DMS79 (cell line): ENCODE results near the gene MOV10L1.
A peak's percentile ranks its signal among the peaks of the same experiment; 100 is the strongest.

Experiments used
- DNase-seq: peaks from one replicate; lab custom pipeline; 2025; lab: John Stamatoyannopoulos, UW

The MOV10L1 gene

DNA sequence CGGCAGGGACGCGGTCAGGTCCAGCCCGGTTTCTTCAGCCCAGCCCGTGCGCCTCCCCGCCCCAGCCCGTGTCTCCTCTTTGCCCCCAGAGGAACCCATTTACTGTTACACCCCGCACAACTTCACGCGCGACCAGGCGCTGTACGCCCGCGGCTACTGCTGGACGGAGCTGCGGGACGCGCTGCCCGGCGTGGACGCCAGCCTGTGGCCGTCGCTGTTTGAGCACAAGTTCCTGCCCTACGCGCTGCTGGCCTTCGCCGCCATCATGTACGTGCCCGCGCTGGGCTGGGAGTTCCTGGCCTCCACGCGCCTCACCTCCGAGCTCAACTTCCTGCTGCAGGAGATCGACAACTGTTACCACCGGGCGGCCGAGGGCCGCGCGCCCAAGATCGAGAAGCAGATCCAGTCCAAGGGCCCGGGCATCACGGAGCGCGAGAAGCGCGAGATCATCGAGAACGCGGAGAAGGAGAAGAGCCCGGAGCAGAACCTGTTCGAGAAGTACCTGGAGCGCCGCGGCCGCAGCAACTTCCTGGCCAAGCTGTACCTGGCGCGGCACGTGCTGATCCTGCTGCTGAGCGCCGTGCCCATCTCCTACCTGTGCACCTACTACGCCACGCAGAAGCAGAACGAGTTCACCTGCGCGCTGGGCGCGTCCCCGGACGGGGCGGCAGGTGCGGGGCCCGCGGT lies 87.2 kb downstream of the MOV10L1 start:
- no peak for DNase-seq

DNA sequence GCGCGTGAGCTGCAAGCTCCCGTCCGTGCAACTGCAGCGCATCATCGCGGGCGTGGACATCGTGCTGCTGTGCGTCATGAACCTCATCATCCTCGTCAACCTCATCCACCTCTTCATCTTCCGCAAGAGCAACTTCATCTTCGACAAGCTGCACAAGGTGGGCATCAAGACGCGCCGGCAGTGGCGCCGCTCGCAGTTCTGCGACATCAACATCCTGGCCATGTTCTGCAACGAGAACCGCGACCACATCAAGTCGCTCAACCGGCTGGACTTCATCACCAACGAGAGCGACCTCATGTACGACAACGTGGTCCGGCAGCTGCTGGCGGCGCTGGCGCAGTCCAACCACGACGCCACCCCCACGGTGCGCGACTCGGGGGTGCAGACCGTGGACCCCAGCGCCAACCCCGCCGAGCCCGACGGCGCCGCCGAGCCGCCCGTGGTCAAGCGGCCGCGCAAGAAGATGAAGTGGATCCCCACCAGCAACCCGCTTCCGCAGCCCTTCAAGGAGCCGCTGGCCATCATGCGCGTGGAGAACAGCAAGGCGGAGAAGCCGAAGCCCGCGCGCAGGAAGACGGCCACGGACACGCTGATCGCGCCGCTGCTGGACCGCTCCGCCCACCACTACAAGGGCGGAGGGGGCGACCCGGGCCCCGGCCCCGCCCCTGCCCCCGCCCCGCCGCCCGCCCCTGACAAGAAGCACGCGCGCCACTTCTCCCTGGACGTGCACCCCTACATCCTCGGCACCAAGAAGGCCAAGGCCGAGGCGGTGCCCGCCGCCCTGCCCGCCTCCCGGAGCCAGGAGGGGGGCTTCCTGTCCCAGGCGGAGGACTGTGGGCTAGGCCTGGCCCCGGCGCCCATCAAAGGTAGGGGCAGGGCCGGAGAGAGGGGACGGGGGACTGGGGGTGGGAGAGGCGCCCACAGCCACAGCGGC lies 88.0 kb downstream of the MOV10L1 start:
- DNase-seq = no peak

DNA sequence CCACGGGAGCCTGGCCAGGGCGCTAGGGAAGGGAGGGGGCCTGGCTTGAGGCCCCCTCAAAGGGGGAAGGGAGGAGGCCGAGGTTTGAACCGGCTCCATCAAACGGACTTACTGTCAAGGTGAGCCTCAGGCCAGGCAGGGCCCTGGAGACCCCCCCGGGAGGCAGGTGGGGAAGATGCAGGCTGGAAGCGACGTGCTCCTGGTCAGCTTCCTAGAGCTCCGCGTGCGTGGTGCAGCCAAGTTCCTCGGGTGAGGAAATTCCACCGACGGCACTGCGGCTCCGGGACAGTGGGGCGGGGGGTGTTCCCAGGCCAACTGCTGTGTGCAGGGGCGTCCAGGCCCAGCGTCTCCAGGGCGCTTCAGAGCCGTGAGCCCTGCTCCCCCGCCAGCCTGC lies 88.7 kb downstream of the MOV10L1 start:
- DNase-seq = no peak

DNA sequence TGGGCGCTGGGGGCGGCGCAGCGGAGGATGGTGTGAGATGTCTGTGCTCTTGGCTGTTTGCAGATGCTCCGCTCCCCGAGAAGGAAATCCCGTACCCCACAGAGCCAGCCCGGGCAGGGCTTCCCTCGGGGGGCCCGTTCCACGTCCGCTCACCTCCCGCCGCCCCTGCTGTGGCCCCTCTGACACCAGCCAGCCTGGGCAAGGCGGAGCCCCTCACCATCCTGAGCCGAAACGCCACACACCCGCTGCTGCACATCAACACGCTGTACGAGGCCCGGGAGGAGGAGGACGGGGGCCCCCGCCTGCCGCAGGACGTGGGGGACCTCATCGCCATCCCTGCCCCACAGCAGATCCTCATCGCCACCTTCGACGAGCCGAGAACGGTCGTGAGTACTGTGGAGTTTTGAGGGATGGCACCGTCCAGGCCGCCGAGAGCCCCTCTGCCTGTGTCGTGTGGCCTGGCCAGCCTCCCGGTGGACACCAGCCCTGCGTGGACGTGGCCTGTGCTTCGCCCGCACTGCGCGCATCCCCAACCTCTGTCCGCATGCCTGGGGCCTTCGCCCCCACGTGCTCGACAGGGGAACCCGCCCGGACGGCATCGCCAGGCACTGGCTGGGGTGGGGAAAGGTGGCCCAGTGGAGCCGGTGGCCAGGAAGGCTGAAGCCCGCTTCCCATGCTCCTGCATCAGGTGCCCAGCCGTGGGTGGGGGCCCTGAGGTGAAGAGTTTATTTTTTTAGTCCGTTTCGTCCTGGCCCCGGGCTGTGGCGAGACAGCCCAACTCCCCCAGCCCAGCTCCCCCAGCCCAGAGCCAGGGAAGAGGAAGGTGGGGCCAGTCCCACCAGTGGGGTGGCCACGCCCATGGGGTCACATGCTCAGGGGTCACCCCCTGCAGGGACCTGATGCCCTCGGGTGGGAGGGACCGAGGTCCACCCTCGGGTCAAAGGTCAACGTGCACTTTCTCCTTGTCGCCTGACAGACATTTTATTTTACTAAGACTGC lies 89.4 kb downstream of the MOV10L1 start:
- no peak for DNase-seq

DNA sequence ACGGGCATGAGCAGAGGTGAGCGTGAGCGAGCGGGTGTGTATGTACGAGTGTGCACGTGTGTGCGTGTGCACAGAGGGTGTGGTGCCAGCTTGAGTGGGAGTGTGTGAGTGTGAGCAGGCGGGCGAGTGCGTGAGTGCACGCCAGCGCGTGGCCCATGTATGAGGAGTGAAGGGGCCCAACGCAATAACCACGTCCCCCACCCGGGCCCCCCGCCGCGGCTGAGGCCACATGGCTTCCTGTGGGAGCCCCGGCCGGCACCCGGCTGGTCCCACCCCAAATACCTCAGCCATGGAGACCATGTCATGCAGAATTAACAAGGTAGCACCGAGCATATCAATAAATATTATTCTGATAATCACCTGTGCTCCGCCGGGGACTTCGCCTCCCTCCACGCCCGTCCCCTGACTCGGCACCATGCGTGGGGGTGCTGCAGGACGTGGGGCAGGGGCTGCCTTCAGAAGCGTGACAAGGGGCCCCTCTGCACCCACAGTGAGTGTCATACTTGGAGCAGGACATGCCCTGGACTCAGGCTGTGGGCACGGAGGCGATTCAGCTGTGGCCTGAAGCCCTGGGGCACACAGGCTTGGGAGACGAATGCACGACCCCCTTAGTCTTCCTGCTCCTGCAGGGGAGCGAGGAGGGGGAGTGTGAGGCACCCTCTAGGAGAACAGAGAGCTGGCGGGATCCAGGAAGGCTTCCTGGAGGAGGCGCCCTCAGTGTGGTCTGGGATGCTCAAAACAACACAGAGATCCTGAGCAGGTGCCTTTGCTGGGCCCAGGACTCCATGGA lies 90.3 kb downstream of the MOV10L1 start:
- no peak for DNase-seq

DNA sequence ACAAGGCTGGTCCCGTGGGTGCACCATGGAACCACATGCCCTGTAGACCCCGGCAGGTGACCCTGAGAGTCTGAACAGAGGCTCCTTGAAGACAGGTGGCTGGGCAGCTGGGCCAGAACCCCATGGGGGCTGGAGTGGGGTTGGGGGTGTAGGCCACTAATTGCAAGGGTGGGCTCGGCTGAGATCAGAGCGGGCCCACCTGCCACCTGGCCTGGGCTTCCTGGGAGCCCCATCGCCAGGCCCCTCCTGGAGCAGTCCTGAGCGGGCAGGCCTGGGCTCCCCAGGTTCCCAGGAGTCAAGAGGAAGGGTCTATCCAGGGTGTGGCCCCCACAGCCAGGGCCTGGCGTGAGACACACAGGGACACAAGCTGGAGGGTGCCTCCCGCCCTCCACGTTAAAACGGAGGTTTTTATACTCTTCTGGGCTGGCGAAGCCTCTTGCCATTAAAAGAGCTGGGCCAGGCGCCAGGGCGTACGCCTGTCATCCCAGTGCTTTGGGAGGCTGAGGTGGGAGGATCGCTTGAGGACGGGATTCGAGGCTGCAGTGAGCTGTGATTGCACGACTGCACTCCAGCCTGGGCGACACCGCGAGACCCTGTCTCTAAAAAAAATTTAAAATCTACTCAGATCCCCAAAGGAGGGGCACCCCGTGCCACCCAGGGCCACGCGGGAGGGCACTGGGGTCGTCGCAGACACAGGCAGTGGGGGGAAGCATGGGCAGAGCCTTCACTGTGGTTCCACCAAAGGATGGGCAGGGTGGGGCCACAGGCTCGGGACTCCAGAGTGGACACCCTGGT lies 91.1 kb downstream of the MOV10L1 start:
- no peak for DNase-seq

DNA sequence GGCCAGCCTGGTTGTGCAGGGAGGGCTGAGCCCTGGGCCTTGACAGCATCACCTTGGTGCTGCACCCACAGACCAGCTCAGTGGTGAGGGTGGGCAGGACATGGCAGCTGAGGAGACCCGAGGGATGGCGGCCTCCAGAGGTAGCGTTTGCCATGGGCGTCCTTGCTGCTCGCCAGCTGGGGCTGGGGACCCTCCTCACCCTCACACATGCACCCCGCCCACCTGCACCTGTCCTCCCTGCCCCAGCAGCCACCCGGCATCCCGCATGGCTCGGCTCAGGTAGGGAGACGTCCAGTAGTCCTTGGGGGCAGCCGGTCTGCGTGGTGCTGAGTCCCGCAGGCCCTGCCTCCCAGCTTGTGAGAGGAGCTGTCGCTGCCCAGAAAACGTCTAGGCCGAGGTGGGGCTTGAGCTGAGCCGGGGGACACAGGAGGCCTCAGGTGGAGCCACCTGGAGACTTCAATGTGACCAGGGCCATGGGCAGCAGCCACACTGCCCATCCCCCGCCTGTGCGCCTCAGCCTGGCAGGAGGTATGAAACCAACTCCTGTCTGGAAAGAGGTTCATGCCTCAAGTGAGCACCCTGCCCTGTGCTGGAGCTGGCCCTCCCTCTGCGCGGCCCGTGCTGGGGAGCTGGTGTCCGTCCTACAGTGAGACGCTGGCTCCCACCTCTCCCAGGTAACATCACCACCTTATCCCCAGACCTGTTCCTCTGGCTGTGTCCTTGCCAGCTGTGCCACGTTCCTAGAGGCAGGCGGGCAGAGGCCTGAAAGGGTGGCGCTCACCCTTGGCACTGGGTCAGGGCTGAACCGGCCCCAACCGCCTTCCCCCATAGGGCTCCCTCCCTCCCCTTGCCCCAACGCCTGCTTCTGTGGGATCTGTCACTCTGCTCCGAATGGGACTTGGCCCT lies 92.6 kb downstream of the MOV10L1 start:
- DNase-seq = no peak

DNA sequence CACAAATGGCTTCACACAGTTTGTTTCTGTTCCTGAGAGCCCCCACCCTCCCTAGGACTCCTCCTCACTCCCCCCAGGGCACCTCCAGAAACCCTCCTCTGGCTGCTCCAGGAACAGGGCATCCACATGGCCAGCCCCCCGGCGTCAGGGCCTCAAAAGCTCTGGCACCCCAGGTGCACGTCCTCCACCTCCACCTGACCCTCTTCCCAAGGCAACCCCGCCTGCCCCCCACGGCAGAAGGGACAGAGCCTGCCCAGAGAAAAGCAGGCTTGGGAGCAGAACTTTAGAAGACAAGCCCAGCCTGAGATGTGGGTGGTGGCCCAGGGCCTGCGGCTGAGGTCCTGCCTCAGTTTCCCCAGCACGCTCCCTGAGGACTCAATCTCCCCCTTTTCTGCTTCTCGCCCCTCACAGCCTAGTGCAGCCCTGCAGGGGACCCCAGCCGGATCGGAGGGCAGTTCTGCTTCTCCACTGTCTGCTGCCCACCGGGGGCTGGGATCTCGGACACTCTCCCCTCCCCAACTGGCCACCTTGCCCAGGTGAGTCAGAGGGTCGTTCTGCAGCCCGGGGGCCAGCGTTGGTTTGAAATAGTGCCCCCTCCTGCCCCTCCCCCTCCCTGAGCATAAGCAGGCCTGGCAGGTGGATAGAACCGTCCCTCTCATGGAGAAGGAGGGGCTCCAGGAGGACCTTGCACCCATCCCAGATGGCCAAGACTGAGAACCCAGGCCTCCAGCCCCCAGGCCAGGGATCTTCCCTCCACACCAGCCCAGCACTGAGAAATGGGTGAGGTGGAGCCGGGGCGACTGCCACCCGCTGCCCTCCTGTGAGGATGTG lies 93.5 kb downstream of the MOV10L1 start:
- no peak for DNase-seq

DNA sequence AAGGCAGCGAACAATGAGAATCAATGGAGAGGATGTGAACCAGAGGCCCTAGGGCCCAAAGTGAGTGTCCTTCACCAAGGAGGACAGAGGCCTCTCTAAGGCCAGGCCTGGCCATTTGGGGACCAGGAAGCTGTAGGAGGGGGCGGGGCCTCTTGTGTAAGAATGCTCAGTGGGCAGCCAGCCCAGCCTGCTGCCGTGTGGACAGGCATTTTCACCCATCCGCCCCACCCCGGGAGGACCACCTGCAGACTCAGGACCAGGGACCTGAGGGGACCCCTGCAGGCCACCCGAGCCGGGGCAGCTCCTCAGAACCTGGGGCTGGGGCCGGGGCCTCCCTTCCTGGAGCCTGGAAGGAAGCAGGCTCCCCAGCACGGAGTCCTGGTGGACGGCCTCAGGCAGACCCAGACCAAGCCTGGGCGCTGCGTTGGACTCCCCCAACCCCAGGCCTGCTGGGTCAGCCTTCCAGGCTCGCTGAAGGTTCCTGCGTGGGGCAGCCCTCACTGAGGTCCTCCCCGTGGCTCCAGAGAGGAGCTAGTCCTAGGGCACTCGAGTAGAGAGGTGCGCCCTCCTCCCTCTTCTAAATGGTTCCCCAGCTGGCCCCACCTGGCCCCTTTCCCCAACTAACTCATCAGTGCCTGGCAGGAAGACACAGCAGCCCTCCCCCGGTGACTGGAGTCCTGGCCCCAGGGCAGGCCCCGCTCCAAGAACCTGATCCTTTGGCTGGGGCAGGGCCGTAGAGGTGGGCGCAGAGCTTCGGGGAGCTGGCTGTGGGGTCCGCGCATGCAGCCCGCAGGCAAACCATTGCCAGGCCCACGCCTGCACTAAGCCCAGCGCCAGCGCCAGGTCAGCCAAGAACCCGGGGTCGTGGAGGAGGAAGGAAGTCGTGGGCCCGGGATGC lies 94.4 kb downstream of the MOV10L1 start:
- DNase-seq = no peak

DNA sequence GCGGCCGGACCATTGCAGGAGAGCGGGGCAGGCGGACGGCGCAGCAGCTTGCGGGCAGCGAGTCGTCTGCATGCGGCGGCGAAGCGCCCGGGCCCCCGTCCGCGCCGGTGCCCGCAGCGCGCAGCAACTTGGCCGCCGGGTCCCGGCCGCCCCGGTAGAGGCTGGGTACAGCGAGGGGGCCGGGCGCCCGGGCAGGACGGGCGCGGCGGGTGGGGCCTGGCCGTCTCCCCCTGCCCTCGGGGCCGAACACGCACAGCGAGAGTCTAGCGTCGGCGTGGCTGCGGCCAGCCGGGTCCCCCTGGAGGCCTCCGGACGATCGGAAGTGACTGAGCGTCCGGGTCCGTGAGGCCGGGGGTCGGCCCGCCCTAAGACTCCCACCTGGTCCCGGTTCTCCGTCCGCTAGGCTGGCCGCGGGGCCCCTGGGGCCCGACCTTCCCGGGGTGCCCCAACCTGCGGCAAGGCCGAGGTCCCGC lies 95.1 kb downstream of the MOV10L1 start:
- DNase-seq = no peak

DNA sequence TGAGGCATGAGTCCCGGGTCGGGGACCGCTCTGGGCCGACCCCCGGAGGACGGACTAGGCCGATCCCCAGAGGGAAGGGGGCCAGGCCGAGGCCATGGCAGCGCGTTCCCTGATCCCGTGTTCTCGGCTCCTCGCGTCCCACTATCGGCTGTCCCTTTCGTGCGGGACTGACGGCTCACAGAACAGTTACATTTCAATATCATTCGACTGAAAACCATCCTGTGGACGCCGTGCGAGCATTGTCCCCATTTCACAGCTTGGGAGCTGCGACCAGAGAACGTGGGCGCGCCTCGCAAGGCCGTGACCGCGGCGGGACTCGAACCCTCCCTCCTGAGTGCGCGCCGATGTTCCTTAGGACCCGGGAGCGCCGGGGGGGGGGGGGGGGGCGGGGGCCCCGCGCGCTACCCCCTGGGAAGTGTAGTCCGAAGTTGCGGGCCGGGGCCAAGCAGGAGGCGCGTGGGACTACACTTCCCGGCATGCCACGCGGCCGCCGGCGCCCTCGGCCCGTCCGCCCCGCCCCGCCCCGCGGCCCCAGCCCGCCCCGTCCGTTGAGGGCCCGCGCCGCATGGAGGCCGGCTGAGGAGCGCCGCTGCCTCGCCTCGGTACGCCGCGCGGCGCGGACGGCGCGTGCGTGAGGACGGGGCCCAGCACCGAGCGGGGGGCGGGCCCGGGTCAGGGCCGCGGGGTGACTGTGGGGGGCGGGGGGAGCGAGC lies 95.7 kb downstream of the MOV10L1 start, which contains the start of gene TRABD:
Gene TRABD (plus strand): TSS at position 539 of the 713 bp plus-strand sequence. CDS start 7,148 bp downstream, outside the sequence.
- DNase-seq = peak; percentile 34

DNA sequence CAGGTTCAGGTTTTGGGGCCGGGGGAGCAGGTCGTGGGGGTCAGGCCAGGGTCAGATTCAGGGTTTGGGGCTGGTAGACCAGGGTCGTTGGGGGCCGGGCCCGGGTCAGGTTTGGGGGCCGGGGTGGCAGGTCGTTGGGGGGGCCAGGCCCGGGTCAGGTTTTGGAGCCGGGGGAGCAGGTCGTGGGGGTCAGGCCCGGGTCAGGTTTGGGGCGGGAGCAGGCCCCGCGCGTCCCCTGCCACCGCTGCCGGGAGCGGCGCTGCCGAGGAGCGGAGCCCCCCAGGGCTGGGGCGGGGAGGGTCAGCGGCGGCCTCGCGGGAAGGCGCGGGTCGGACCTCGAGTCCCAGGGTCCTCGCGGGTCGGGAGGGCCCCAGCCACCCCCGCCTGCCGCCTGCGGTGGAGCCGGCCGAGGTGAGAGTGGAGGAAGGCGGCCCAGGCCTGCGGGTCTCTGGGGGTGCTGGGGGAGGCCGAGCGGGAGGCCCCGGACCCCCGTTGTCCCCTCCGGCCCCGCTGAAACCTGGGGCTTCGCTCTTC lies 96.4 kb downstream of the MOV10L1 start:
- DNase-seq = no peak

DNA sequence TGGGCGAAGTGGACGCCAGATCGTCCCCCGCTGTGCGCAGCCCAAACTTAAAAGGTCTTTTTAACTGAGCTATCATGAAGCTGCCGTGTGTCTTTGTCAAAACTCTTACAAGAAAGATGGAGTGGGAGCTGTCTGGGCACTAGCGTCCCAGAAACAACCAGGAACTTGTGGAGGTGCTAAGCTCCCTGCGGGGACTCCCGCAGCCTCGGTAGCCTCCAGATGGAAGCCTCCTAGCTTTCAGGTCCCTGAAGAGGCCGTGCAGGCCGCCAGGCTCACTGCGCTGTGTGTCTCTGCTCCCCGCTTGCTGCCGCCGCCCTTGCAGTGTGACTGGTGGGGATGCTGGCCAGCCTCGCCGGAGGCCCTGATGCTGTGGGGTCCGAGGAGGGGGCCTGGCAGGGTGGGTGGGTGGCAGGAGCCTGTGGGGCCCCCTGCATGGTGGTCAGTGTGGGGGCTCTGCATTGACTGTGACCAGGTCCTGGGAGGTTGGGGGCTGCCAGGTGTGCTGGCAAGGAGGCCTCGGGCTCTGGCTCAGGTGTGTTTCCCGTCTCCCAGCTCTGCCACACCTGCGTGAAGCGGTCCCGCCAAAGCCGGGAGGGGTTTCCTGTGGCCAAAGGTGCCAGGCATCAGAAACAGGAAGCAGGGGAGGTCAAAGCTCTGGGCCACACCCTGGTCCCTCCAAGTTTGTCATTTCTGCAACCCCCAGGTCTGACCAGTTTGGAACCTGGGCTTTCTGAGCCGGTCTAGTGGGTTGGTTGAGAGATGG lies 97.1 kb downstream of the MOV10L1 start:
- no peak for DNase-seq

DNA sequence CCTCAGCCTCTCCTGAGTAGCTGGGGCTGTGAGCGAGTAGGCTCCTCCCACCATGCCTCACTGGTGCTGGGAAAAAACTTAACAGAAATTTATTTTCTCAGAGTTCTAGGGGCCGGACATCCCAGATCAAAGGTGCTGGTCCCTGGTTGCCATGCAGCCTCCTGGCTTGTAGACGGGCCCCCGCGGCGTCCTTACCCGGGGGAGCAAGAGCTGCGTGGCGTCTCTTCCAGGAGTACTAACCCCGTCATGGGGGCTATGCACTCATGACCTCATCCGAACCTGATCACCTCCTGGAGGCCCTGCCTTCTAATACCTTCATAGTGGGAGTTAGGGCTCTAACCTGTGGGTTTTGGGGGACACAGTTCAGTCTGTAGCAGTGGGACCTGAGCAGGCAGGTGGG lies 98.5 kb downstream of the MOV10L1 start:
- no peak for DNase-seq

DNA sequence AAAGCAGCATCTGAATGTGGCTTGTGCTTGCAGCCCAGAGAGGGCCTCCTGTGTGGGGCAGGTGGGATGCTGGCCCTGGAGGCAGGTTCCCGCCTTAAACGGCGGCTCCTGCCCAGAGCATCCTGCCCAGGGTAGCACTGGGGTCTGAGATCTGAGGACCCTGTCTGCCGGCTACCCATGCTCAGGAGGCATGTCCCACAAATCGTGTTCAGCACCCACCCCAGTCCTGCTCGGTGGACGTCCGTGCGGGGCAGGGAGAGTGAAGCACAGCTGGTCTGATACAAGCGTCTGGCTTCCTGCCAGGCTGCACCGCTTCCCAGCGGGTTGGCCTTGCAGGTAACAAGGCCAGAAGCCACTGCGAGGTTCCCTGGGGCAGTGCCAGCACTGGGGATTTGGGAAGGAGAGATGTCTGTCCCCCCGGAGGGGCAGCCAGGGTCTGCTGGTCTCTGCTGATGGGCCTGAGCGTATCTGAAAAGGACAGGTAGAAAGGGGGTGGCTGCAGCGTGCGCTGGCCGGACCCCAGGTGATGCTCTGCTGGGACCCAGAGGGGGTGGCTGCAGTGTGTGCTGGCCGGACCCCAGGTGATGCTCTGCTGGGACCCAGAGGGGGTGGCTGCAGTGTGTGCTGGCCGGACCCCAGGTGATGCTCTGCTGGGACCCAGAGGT lies 99.5 kb downstream of the MOV10L1 start:
- DNase-seq = no peak
